Activated CD8-positive, alpha-beta T cell treated with anti-CD3 and anti-CD28 coated beads for 36 hours (primary cell): Measurements from ENCODE around the gene STXBP6. TPM values are rescaled to one million over a fixed set of nuclear protein-coding genes. Genes with fewer than 3 reads are reported as not detected.
"Not testable (repeated sequence)": the region's sequence is repeated elsewhere in the genome, so short reads cannot be mapped to it uniquely, and the experiment has no call there.

Experiments
- ATAC-seq: fragments of 200-7000 bp; cut with Tn5 transposase; one replicate; pipeline ENCODE4 v1.10.0; 2021; ENCODE audit warnings: mild to moderate bottlenecking, moderate library complexity
- CTCF ChIA-PET: fragments of 350-600 bp; sonication (Branson Sonifier 250); formaldehyde crosslinking; loops from one replicate; lab custom pipeline; 2021; ENCODE audit warnings: antibody characterized with exemption; lab: Charles Lee
- POLR2A ChIA-PET: fragments of 350-600 bp; sonication (Branson Sonifier 250); formaldehyde crosslinking; loops from one replicate; lab custom pipeline; 2021; ENCODE audit warnings: antibody characterized with exemption; lab: Charles Lee
- DNase-seq: peaks from one replicate; pipeline ENCODE4 v3.0.0-alpha.2; 2020
- H3K27ac Mint-ChIP-seq: one replicate; pipeline ENCODE4 v1.8.0; 2021; ENCODE audit warnings: mild to moderate bottlenecking, mixed read lengths
- H3K27me3 Mint-ChIP-seq: one replicate; pipeline ENCODE4 v1.8.0; 2021; ENCODE audit warnings: mixed read lengths
- H3K36me3 Mint-ChIP-seq: one replicate; pipeline ENCODE4 v1.8.0; 2021; ENCODE audit warnings: low read depth, mixed read lengths
- H3K4me1 Mint-ChIP-seq: one replicate; pipeline ENCODE4 v1.8.0; 2021; ENCODE audit warnings: low read depth, mixed read lengths
- H3K4me3 Mint-ChIP-seq: one replicate; pipeline ENCODE4 v1.8.0; 2021; ENCODE audit warnings: mild to moderate bottlenecking, moderate library complexity, mixed read lengths
- H3K9me3 Mint-ChIP-seq: one replicate; pipeline ENCODE4 v1.8.0; 2021; ENCODE audit warnings: mixed read lengths
- intact Hi-C: fragments of 100-400 bp; cut with micrococcal nuclease; formaldehyde crosslinking; loops from one replicate; pipeline ENCODE4 v1.10.0; 2022
- total RNA-seq, 2 experiments: library from RNA; stranded (reverse); gene quantifications; one replicate each; pipeline ENCODE4 v1.2.3, GENCODE V29; 2021
- TF ChIP-seq, protein P1 (sequence below): fragments of 200-600 bp; IDR thresholded peaks from one replicate; pipeline ENCODE4 v1.8.0; 2022; ENCODE audit warnings: antibody characterized with exemption, mild to moderate bottlenecking

Gene STXBP6
- total RNA-seq, 2 experiments from 2014 or later, result not detected

DNA sequence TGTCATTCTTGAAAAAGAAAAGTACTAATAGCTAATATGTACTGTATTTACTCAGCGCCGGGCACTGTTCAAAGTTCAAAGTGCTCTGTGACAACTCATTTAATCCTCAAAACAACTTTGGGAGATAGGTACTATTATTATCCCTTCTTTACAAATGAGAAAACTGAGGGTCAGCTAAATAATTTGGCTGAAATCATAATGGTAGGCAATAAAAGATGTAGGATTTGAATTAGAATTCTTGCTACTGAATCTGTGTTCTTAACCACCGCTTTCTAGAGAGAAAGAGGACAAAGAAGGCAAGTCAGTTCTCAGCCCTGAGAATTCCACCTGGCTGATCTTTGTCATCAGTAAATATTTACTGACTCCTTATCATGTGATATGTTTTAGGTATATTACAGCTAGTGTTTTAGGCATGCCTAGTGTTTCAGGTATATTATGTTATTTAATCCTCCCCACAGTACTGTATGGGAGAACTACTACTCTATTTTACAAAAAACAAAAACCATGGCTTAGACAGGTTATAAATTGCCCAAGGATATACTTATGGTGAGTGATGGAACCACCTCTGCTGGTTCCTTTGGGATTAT, 210.2 kb downstream of the STXBP6 start:
- Mint-ChIP-seq H3K36me3 (no peaks in the 10 kb centered on the region), H3K4me1 (no peaks in the 10 kb centered on the region), H3K27ac (no peak overlapping the region), H3K27me3 (peaks cover 7% of the 10 kb centered on the region), H3K9me3 (no peaks in the 10 kb centered on the region), H3K4me3 (no peak overlapping the region)
- DNase-seq (no peak), ATAC-seq (no peak)
- ChIA-PET CTCF (no interaction called here), POLR2A (interaction anchor here (1.1 kb wide), 1 partner anchor 27 kb away, joined by 3 read pairs; no protein-coding TSS in a partner anchor)
- intact Hi-C loops, result no loop called here
- TF ChIP-seq, protein P1, sequence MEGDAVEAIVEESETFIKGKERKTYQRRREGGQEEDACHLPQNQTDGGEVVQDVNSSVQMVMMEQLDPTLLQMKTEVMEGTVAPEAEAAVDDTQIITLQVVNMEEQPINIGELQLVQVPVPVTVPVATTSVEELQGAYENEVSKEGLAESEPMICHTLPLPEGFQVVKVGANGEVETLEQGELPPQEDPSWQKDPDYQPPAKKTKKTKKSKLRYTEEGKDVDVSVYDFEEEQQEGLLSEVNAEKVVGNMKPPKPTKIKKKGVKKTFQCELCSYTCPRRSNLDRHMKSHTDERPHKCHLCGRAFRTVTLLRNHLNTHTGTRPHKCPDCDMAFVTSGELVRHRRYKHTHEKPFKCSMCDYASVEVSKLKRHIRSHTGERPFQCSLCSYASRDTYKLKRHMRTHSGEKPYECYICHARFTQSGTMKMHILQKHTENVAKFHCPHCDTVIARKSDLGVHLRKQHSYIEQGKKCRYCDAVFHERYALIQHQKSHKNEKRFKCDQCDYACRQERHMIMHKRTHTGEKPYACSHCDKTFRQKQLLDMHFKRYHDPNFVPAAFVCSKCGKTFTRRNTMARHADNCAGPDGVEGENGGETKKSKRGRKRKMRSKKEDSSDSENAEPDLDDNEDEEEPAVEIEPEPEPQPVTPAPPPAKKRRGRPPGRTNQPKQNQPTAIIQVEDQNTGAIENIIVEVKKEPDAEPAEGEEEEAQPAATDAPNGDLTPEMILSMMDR, result no peak

- no peak for DNase-seq
- H3K9me3 Mint-ChIP-seq, result no peaks in the 10 kb centered on the region
- H3K4me3 Mint-ChIP-seq, result no peak overlapping the region
- ChIA-PET CTCF (no interaction called here), POLR2A (no interaction called here)
- ATAC-seq, result no peak
- TF ChIP-seq, protein P1, result no peak
- intact Hi-C loops, result no loop called here
- peaks cover 10% of the 10 kb centered on the region for H3K27me3 Mint-ChIP-seq
- H3K4me1 Mint-ChIP-seq, result no peaks in the 10 kb centered on the region
- no peak overlapping the region for H3K27ac Mint-ChIP-seq
- H3K36me3 Mint-ChIP-seq, result no peaks in the 10 kb centered on the region
These were observed 210.9 kb downstream of the STXBP6 start for GRCh38 chr14:24838945-24839616.

DNA sequence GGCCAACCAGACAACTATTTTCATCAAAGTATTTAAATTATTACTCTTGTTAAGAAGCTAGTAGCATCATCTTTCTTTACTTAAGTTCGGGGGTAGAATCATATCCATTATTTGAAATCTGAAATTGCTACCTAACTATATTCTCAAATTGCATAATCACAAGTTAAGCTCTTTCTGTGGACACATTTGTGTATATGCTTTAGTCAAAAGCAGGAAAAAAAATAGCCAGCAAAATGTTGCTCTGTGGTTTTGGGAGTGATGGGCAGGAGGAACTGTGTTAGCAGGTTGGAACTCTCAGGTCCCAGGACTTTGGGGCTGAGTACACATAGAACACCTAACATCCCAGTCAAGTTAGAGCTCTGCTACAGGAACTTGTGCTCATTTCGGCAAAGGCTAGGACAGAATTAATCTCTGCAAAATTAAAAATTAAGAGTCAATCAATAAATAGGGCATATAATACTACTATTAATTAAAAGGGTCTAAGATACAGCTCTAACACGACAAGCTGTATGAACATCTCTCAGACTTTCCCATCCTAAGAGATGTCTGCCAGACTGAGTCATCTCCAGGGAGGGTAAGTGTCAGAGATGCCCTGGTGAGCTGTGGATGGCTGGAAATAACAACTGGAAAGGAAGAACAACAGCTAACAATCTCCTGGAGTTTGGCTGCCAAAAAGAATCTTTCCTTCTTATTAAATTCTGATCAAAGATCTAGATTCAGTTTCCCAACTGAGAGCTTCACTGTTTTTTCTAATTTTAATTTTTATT, 212.5 kb downstream of the STXBP6 start:
- no peaks in the 10 kb centered on the region for H3K36me3 Mint-ChIP-seq
- no peak for DNase-seq
- no peaks in the 10 kb centered on the region for H3K9me3 Mint-ChIP-seq
- H3K27me3 Mint-ChIP-seq, result peaks cover 15% of the 10 kb centered on the region
- TF ChIP-seq, protein P1, result no peak
- intact Hi-C loops, result no loop called here
- CTCF ChIA-PET, result interaction anchor here (1.2 kb wide), 1 partner anchor 9 kb away, joined by 4 read pairs; no protein-coding TSS in a partner anchor
- no peak overlapping the region for H3K4me3 Mint-ChIP-seq
- H3K4me1 Mint-ChIP-seq, result no peaks in the 10 kb centered on the region
- H3K27ac Mint-ChIP-seq, result no peak overlapping the region
- POLR2A ChIA-PET, result no interaction called here
- ATAC-seq, result no peak

GRCh38 chr14:24836324-24836723, 213.6 kb downstream of the STXBP6 start:
- CTCF ChIA-PET, H3K36me3 Mint-ChIP-seq, POLR2A ChIA-PET: not testable (repeated sequence)

DNA sequence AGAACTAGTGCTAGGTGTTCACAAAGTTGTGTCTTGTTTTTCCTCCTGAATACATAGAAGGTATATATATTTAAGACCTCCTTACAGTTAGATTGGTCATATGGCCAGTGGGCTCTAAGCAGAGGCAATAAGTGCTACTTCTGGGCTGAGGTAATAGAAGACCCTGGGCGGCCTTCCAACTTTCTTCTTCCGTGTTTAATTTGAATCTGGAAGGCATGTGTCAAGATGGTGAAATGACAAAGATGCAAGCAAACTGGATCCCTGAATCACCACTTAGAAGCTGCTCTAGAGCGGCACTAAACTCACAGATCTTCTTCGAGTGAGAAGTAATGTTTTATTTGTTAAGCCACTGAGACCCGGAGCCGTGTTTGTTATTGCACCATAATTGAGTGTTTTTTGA, 215.0 kb downstream of the STXBP6 start:
- TF ChIP-seq, protein P1, result no peak
- DNase-seq (no peak), ATAC-seq (no peak)
- intact Hi-C loops, result no loop called here
- peaks cover 15% of the 10 kb centered on the region for H3K27me3 Mint-ChIP-seq
- H3K9me3 Mint-ChIP-seq, result no peaks in the 10 kb centered on the region
- POLR2A ChIA-PET, result no interaction called here
- H3K4me3 Mint-ChIP-seq, result no peak overlapping the region
- H3K27ac Mint-ChIP-seq, result no peak overlapping the region
- CTCF ChIA-PET, result no interaction called here
- H3K4me1 Mint-ChIP-seq, result no peaks in the 10 kb centered on the region
- no peaks in the 10 kb centered on the region for H3K36me3 Mint-ChIP-seq

More at GRCh38 chr14:24836324-24836723, 213.6 kb downstream of the STXBP6 start:
- DNase-seq, H3K4me3 Mint-ChIP-seq, ATAC-seq, H3K4me1 Mint-ChIP-seq, H3K27ac Mint-ChIP-seq, H3K9me3 Mint-ChIP-seq, intact Hi-C loops: not testable (repeated sequence)
- peaks cover 15% of the 10 kb centered on the region for H3K27me3 Mint-ChIP-seq
